IPS DF 6.9 (cell line): ENCODE measurements around the gene NPW.

Experiments used
- DNase-seq: peaks from one replicate; pipeline ENCODE4 v3.0.0-alpha.2; 2013; ENCODE audit warnings: low read depth, low spot score
- H3K27ac ChIP-seq: one replicate; pipeline ENCODE4 v1.5.1; 2013; ENCODE audit warnings: low read length, control low read depth
- H3K27me3 ChIP-seq: 2 replicates; pipeline ENCODE4 v1.6.1; 2013; ENCODE audit warnings: mild to moderate bottlenecking, low read length; ENCODE audit not compliant: control insufficient read depth, insufficient read depth
- H3K36me3 ChIP-seq: 2 replicates; pipeline ENCODE4 v1.6.1; 2013; ENCODE audit warnings: low read length; ENCODE audit not compliant: control insufficient read depth, insufficient read depth
- H3K4me1 ChIP-seq: 2 replicates; pipeline ENCODE4 v1.6.1; 2013; ENCODE audit warnings: low read length; ENCODE audit not compliant: control insufficient read depth, insufficient read depth
- H3K4me3 ChIP-seq: 2 replicates; pipeline ENCODE4 v1.5.1; 2013; ENCODE audit warnings: mild to moderate bottlenecking, low read length
- H3K9me3 ChIP-seq: 2 replicates; pipeline ENCODE4 v1.6.1; 2013; ENCODE audit warnings: low read length, inconsistent platforms; ENCODE audit not compliant: control insufficient read depth, insufficient read depth
- WGBS: extraction: QIAGEN DNeasy Blood & Tissue Kit; methylation state at CpG from one replicate; pipeline ENCODE4 v1.1.7; 2013; ENCODE audit warnings: mixed read lengths, missing lambda C conversion rate; ENCODE audit not compliant: insufficient read length, insufficient coverage; 5-methylcytosine and 5-hydroxymethylcytosine counted together

NPW gene

DNA sequence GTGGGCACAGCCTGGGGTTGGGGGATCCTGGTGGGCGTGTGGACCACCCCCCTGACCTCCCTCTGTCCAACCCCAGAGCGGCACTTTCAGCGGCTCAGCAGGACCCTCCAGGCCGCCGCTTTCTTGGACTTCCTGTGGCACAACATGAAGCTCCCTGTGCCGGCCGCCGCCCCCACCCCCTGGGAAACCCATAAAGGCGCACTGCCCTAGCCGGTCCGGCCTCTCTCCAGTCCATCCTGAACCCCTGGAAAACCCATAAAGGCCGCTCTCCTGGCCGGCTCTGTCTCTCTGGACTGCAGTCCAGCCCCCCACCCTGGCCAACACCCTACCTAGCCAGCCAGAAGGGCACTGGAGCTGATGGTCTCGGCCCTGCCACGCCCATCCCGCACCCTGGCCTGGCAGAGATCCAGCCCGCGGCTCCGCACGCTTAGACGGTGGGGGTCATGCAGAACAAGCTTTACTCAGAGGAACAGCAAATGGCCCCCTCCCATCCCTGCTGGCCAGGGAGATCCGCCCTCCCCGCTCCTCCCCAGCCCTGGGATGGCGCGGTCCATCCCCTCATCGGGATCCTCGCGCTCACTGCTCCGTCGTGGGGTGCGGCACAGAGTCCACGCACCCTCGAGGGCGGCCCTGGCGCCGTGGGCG lies 41.0 kb upstream of the NPW start:
- no CpG with 5 or more reads among the region's 37 CpGs for WGBS

GRCh38 chr16:1979271-1980029 lies 40.1 kb upstream of the NPW start:
- Histone ChIP-seq H3K4me3 (peak overlapping the region; percentile 25; the same call in 1 of the 2 replicates), H3K4me1 (peaks cover 3% of the 10 kb centered on the region; the same call in 1 of the 2 replicates), H3K27ac (no peak overlapping the region), H3K9me3 (no peaks in the 10 kb centered on the region), H3K36me3 (peaks cover 37% of the 10 kb centered on the region), H3K27me3 (peaks cover 11% of the 10 kb centered on the region; the same call in 1 of the 2 replicates)
- DNase-seq: no peak
- WGBS: no CpG with 5 or more reads among the region's 70 CpGs

More for the DNA sequence above, 41.0 kb upstream of the NPW start:
- Histone ChIP-seq H3K4me3 (peak overlapping the region; percentile 25; the same call in 1 of the 2 replicates), H3K36me3 (peaks cover 37% of the 10 kb centered on the region), H3K27me3 (peaks cover 11% of the 10 kb centered on the region; the same call in 1 of the 2 replicates), H3K4me1 (peaks cover 3% of the 10 kb centered on the region; the same call in 1 of the 2 replicates), H3K9me3 (no peaks in the 10 kb centered on the region), H3K27ac (no peak overlapping the region)
- DNase-seq: no peak

- H3K4me3 ChIP-seq: peak overlapping the region; percentile 25; the same call in 1 of the 2 replicates
- H3K27me3 ChIP-seq: peaks cover 11% of the 10 kb centered on the region; the same call in 1 of the 2 replicates
- H3K36me3 ChIP-seq: peaks cover 30% of the 10 kb centered on the region
- peaks cover 3% of the 10 kb centered on the region; the same call in 1 of the 2 replicates for H3K4me1 ChIP-seq
- no peak for DNase-seq
- no CpG with 5 or more reads among the region's 53 CpGs for WGBS
- no peaks in the 10 kb centered on the region for H3K9me3 ChIP-seq
- H3K27ac ChIP-seq: no peak overlapping the region
These were observed 39.4 kb upstream of the NPW start for GRCh38 chr16:1980030-1980769.

GRCh38 chr16:1980770-1981087 lies 38.9 kb upstream of the NPW start:
- H3K9me3 ChIP-seq: no peaks in the 10 kb centered on the region
- H3K27me3 ChIP-seq: peaks cover 11% of the 10 kb centered on the region; the same call in 1 of the 2 replicates
- H3K4me3 ChIP-seq: no peak overlapping the region
- no peak for DNase-seq
- peaks cover 28% of the 10 kb centered on the region for H3K36me3 ChIP-seq
- no peak overlapping the region for H3K27ac ChIP-seq
- H3K4me1 ChIP-seq: peaks cover 3% of the 10 kb centered on the region; the same call in 1 of the 2 replicates
- WGBS: no CpG with 5 or more reads among the region's 16 CpGs

DNA sequence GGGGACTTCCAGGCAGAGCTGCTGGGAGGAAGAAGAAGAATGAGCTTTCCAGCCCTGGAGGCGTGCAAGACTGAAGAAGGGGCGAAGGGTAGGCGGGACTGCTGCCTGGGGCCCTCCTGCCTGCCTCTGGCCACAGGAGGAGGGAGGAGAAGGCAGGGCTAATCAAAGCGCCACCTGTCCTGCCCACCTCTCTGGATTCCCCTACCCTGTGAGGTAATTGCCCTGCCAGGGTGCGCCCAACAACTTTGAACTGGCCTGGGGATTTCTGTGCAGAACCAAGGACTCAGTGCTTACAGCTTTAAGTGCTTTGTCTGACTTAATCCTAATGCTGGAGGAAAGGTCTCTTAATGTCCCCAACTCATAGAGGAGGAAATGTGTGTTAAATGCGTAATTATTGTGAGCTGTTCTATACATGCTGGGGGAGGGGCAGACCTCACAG lies 38.2 kb upstream of the NPW start, which contains the start of gene NOXO1:
Gene NOXO1 (minus strand): TSS at position 72 of the 439 bp plus-strand sequence. CDS start 290 bp downstream, outside the sequence.
- no CpG with 5 or more reads among the region's 6 CpGs for WGBS
- peaks cover 26% of the 10 kb centered on the region for H3K36me3 ChIP-seq
- H3K27ac ChIP-seq: no peak within 1 kb of the TSS
- H3K4me1 ChIP-seq: peaks cover 3% of the 10 kb centered on the region; the same call in 1 of the 2 replicates
- H3K27me3 ChIP-seq: peaks cover 11% of the 10 kb centered on the region; the same call in 1 of the 2 replicates
- H3K9me3 ChIP-seq: no peaks in the 10 kb centered on the region
- peak within 1 kb of the TSS; percentile 25; the same call in 1 of the 2 replicates for H3K4me3 ChIP-seq
- no peak for DNase-seq

- Histone ChIP-seq H3K9me3 (no peaks in the 10 kb centered on the region), H3K36me3 (peaks cover 21% of the 10 kb centered on the region), H3K27me3 (peaks cover 11% of the 10 kb centered on the region; the same call in 1 of the 2 replicates), H3K27ac (no peak overlapping the region), H3K4me3 (no peak overlapping the region), H3K4me1 (peaks cover 3% of the 10 kb centered on the region; the same call in 1 of the 2 replicates)
- DNase-seq: no peak
- no CpG with 5 or more reads among the region's 5 CpGs for WGBS
These were observed 37.6 kb upstream of the NPW start for GRCh38 chr16:1982013-1982433.

GRCh38 chr16:1982991-1983543 lies 36.5 kb upstream of the NPW start:
- Histone ChIP-seq H3K27me3 (peaks cover 11% of the 10 kb centered on the region; the same call in 1 of the 2 replicates), H3K4me3 (no peak overlapping the region; the same call in 1 of the 2 replicates), H3K4me1 (peaks cover 3% of the 10 kb centered on the region; the same call in 1 of the 2 replicates), H3K27ac (no peak overlapping the region), H3K9me3 (no peaks in the 10 kb centered on the region), H3K36me3 (peaks cover 10% of the 10 kb centered on the region)
- no peak for DNase-seq
- no CpG with 5 or more reads among the region's 19 CpGs for WGBS

- peaks cover 9% of the 10 kb centered on the region for H3K36me3 ChIP-seq
- peaks cover 11% of the 10 kb centered on the region; the same call in 1 of the 2 replicates for H3K27me3 ChIP-seq
- 0 out of 2 replicates have a peak, but pooled peaks cover 3% of the 10 kb centered on the region for H3K4me1 ChIP-seq
- peak within 1 kb of the TSS; percentile 68 for H3K4me3 ChIP-seq
- WGBS: no CpG with 5 or more reads among the region's 109 CpGs
- DNase-seq: peak; percentile 78
- H3K9me3 ChIP-seq: no peaks in the 10 kb centered on the region
- H3K27ac ChIP-seq: no peak within 1 kb of the TSS
These were observed 35.8 kb upstream of the NPW start, which contains the start of gene GFER for GRCh38 chr16:1983544-1984346. TSS of gene GFER (plus strand) at chr16:1984193. CDS start at chr16:1984219, 26 bp downstream.
